ENCODE measurements around the gene UBE3C.
A peak's percentile ranks its signal among the peaks of the same experiment; 100 is the strongest.
"Not testable (repeated sequence)": the region's sequence is repeated elsewhere in the genome, so short reads cannot be mapped to it uniquely, and the experiment has no call there.

UBE3C gene

DNA sequence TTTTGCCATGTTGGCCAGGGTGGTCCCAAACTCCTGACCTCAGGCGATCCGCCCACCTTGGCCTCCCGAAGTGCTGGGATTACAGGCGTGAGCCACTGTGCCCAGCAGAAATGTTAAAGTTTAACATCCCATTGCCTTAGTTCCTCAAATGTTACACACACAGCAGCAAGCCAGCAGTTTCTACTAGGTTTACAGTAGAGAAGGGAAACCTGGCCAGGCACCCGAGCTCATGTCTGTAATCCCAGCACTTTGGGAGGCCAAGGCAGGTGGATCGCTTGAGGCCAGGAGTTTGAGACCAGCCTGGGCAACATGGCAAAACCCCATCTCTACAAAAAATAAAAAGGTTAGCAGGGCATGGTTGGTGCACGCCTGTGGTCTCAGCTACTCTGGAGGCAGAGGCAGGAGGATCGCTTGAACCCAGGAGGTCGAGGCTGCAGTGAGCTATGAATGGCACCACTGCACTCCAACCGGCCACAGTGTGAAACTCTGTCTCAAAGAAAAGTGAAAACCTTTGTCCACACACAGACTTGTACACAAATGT, 135.4 kb downstream of the UBE3C start:
- DNase-seq = not testable (repeated sequence)

DNA sequence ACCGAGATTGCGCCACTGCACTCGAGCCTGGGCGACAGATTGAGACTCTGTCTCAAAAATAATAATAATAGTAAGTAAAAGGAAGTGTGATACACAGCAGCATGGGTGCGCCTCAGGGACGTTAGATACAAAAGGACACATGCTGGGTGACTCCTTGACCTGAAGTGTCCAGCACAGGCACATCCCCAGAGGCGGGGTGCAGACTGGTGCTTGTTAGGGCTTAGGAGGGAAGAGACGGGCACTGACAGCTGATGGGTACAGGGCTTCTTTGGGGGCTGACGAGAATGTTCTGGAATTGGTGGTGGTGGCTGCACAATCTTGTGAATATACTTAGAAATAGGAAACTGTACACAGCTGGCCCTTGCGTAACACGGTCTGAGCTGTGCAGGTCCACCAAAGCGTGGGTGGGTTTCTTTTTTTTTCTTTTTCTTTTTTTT, 136.3 kb downstream of the UBE3C start:
- no peak for DNase-seq

DNA sequence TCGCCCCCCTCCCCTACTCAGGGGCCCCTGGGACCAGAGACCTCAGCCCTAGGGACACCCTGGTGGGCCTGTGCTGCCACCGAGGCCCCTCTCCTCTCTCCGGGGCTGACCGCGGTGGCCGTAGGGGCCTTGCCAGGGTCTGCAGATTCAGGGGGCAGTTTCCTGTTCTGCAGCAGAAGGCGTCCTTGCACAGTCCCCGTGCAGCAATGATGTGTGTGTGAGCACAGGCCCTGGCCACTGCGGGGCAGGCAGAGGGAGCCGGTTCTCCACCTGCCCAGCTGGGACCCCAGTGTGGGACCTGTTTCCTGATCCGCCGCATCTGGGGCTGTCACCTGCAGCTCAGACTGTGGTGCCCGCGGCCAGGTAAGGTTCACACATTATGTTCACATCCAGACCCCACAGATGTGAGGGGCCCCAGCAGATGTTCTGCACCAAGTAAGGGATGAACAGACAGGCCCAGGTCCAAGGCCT, 137.4 kb downstream of the UBE3C start:
- no peak for DNase-seq

DNA sequence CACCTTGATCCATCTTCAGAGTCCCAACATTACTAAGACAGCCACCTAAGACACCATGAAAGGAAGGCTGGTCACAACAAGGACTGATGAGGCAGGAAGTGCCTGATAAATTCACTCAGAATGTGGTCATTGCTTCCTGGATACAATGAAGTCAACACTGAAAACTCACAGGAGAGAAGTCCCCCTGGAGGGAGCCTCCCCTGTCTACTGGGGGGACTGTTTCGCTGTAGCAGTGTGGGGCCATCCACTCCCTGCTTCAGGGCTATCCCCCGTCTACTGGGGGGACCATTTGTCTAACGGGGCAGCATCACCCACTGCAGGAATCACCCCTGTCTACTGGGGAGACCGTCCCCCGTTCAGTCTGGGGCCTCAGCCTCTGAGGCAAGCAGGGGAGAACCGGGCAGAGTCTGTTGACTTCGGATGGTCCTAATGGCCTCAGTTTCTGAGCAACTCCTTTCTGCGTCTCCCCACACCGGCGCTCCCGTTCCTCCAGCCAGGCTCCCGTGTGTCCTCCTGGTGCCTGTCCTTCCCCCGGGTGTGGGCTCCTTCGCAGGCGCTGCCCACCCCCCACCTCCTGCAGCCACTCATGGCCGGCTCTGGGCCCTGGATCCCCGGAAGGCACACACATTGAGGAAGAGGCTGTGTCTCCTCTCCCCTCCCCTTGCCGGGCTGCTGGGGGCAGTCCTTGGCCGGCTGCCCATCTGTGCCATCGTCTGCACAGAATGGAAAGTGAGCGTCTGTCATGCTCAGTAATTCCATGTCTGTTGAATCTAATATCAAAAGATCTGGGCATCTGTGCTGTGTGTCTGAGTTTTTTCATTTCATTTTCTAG, 138.2 kb downstream of the UBE3C start:
- DNase-seq = peak; percentile 66

DNA sequence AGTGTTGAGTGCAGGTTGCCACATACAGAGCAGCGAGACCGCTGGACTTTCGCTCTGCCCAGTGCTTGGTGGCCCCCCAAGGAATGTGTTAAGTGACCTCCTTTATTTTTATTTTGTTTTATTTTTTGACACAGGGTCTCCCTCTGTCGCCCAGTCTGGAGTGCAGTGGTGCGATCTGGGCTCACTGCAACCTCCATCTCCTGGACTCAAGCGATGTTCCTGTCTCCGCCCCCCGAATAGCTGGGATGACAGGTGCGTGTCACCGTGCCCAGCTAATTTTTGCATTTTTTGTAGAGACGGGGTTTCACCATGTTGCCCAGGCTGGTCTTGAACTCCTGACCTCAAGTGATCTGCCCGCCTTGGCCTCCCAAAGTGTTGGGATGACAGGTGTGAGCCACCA, 138.8 kb downstream of the UBE3C start:
- DNase-seq = not testable (repeated sequence)

DNA sequence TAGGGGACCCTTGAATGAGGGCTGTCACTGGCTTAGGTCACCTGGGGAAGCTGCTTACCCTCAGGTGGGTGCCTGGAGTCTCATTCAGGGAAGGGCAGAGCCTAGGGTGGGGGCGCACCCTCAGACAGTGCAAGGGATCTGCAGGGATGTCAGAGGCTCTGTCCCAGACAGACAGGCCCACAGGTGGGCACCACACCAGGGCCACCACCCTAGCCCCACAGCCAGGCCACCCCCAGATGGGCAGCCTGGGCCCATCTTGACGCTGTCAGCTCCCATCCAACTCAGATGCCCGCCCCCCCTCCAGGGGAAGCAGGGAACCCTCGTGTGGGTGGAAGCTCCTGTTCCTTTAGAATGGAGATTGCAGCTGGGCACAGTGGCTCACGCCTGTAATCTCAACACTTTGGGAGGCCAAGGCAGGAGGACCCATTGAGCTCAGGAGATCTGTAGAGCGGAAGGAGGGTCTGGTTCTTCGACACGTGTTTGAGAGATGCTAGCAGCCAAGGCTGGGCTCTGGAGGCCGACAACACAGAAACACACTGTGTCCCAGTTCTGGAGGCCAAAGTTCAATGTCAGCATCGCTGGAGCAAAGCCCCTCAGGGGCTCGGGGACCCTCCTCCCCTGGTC, 139.6 kb downstream of the UBE3C start:
- no peak for DNase-seq

DNA sequence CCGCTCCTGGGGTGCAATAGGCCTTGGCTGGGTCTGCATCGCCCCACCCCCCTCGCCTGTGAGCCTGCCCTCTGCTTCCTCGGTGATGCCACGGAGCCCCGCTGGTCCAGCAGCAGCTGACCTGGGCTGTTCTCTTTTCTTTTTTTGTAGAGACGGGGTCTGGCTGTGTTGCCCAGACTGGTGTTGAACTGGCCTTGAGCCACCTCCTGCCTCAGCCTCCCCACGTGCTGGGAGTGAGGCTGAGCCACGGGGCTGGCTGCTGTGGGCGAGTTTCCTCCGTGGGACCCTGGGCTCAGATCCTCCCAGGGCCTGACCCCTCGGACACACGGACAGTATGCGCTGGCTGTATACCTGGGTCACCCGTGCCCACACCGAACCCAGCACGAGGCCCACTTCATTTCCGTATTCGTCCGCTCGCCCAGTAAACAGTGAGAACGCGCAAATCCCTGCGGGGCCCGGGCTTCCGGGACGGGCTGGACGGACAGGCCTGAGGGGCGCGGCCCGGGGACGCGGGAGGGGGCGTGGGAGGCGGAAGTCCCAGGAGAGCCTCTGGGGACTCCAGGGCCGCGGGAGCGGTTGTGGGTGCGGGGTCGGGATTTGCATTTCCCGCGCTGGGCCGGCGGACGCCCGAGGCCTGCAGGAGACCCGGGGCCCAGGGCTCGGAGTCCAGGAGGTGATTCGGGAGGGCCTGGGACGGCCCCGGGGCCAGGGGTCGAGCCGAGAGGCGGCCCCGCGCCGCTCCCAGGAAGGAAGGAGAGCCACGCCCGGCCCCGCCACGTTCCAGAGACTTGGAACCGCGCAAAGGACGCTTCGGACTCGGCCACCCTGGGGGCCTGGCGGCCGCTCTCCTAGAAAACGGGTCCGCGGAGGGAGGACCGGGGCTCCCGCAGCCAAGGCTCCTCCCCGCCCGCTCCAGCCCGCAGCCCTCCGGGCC, 140.3 kb downstream of the UBE3C start:
- DNase-seq = peak; percentile 53

DNA sequence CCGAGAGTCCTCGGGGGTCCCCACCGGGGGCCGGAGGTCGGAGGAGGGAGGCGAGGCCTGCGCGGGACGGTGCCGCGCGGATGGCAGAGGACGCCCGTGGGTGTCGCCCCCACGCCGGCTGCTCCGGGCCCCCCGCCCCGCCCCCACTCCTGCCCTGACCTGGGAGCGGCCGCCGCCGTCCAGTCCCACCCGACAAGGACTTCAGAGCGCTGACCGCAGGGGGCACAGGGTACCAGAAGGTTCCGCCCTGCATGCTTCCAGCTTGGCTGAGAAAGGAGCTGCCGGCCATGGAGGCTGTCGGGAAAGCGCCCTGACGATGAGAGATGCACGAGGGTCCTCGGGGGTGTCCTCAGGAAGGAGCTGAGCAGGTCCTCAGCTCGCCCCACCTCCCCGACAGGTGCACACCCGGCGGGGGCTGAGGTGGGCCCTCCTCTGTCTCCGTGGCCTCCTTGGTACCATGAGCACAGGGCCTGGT, 141.1 kb downstream of the UBE3C start:
- DNase-seq = no peak

DNA sequence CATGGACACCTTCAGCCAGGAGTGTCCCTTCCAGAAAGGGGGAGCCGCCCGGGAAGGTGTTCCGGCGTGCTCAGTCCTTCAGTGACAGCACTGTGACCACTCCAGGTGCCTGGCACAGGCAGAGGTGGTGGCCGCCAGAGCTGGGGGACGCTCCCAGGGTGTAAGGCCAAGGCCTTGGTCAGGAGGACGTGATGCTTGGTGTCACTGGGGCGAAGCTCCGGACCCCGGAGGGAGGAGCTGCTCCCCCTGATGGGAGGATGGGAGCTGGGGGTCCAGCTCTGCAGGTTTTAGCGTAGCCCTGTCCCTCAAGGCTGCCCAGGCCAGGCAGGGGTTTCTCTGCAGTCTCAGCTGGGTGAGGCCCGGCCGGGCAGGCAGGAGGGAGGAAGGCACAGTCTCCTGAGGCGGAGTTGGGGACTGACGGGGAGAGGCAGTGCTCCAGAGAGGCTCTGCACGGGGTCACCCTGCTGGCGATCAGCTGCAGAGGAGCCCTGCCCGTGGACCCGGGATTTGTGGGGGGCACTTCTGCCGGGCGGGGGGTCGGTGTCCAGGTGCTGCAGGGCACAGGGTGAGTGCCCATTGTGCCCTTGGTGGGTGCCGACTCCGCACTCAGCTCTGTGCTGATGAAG, 141.6 kb downstream of the UBE3C start:
- no peak for DNase-seq

DNA sequence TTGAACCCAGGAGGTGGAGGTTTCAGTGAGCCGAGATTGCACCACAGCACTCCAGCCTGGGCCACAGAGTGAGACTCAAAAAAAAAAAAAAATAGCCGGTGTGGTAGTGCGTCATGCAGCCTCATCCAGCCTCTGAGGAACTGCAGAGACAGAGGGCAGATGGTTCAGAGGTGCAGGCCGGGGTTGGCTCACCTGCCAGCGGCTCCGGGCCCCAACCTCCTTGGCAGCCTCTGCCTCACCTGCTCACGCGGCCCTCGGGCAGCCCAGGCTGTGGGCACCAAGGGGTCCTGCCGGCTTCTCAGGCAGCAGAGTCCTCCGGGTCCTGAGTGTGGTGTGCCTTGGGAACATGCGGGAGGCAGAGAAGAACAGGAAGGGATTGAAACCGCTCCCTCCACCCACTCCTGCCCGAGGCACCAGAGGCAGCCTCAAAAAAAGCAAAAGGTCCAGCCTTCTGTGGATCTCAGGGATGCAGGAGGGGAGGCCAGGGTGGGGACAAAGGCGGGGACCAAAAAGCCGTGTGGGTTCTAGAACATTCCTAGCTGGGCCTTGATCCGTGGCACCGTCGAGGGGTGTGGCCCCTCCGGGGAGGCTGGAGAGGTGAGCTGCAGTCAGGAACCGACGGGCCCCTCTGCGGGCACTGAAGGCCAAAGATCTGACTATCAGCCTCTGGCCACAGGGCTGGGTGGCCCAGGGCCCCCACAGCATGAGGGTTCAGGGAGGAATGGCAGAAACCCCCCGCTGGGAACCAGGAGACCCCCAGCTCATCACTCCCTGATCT, 142.7 kb downstream of the UBE3C start:
- no peak for DNase-seq

DNA sequence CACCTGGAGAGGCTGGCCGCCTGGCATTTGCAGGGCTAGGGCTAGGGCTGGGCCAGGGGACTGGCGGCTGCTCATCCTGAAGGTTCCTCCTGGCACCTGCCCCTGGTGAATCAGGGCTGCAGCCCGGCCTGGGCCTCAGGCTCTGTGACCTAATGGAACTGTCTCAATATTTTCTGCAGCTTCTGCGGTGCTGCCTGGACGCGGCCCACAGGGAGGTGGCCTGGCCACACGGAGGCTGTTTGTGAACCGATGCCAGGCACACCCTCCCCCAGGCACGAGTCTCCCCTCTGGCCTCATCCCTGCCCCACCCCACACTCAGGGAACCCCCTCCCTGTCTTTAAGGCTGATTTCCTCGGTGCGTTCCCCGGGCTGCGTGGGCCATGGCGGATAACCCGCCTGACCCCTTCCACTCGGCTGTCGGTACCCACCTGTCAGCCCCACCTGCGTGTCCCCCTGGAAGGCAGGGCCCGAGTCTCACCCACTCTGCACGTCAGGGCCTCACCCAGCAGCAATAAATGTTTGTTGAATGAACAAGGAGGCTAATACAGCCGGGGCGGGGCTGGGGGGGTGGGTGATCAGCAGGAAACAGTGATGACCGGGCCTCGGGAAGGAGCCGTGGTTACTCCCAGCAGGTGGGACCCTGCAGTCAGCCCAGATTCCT, 143.5 kb downstream of the UBE3C start:
- no peak for DNase-seq

DNA sequence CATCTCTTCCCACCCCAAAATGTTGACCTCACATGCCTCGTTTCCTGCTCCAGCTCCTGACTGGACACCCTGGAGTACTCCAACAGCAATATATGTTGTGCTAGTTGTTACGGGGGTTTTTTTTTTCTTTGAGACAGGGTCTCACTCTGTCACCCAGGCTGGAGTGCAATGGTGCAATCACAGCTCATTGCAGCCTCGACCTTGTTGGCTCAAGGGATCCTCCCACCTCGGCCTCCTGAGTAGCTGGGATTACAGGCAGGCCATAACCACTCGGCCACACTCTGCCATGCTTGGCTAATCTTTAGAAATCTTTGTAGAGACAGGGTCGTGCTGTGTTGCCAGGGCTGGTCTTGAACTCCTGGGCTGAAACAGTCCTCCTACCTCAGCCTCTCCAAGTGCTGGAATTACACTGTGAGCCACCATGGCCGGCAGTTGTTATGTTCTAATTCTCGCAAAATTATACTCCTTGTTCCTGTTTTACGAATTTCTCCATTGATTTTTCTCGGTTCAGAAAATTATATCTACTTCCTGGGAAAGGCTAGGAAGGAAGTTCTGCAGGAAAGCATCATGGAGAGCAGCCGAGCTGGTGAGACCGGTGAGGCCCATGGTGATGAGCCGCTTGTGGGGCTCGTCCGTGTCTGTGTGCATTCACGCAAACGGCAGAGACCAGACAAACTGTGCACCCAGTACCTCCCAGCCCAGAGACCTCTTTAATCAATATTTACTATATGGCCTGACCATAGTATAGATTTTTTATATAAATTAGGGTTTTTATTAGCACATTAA, 145.7 kb downstream of the UBE3C start:
- no peak for DNase-seq

DNA sequence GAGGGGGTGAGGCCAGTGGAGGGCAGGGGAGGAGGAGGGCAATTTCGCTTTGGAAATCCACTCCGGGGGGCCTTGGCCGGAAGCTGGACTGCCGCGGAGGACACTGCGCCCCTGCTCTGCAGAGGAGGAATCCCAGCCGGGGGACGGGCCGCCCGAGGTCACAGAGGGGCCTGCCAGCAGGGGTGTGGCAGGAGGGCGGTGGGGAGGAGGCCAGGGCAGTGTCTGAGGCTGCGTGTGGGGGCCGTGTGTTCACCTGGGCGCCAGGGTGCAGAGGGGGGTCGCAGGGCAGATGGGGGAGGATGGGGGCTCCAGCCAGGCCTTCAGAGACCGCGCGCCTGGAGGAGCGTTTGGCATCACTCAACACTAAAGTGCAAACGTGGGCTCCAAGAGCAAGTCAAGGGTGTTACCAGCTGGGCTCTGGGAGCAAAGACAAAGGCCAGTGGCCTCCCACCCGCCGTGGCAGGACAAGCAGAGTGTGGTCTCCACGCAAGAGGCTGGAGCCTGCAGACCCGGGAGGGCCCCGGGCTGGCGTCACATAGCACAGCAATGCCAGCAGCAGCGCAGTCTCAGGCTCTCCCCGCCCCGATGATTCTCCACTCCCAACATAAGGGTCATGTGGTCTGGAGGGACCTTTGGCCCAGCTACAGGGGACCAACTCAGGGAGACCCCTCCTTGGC, 152.8 kb downstream of the UBE3C start:
- DNase-seq = no peak

DNA sequence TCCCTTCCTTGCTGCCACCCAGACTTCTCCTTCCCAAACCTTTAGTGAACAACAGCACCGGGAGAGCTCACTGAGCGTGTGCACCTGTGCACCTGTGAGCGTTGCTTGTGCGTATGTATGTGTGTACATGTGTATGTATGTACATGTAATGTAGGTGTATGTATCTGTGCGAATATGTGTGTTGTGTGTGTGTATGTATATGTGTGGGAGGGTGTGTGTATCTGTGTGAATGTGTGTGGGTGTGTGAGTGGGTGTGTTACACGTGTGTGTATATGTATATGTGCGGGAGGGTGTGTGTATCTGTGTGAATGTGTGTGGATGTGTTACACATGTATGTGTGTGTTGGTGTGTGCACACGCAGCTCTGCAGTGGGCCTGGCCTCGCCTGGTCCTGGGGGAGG, 153.5 kb downstream of the UBE3C start:
- no peak for DNase-seq

DNA sequence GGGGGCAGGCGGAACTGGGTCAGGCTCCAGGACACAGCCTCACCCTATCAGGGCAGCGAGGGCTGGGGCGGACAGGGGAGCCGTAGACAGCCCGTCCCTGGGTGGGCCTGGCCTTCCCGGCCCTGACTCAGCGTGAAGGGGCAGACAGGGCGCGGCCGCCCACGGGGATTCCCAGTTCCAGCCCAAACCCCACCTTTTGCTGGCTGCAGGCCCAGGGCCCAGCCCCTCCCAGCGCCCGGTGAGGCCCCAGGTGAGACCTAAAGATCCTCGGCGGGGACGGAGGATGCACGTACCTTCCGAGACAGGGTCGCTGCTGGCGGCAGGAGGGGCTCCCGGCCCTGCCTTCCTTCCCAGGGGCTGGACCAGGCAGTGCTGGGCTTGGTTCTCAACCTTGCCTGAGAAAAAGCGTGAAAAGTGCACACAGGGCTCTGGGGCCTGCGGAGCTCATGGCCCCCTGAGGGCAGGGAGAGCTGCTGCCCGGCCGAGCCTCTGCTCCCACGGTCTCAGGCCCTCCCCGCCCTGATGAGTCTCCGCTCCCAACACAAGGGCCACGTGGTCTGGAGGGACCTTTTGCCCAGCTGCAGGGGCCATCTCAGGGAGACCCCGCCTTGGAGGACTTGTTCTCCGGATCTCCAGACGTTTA, 154.2 kb downstream of the UBE3C start:
- no peak for DNase-seq

DNA sequence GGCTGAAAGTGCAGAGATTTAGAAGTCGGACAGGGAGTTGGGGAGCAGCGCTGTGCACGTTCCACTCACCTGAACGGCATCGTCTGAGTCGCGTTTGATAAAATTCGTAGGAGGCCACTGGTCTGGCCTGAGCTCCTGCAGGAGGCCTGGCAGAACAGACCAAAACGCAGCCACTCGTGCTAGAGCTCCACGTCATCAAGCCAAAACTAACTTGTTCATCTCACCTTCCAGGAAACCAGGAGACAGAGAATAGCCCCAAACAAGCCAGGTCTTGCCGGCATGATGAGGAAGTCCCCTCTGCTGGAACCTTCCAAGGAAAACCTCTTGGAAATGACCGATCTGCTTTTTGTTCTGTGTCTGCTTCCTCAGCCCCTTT, 154.7 kb downstream of the UBE3C start:
- DNase-seq = no peak

DNA sequence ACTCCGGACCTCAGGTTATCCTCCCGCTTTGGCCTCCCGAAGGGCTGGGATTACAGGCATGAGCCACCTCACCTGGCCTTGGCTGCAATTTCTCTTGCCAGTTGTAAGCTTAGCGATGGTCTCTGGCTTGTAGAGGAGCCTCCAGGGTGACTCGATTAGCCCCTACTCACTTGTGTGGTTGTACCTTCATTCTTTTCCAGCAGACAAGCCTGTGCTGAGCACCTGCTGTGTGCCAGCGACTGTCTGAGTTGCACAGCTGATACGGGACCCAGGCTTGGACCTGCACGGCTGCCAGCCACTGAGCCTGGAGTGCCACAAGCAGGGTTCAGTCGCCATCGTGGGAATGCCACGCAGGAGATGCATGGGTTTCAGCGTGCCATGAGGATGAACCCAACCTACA, 156.0 kb downstream of the UBE3C start:
- DNase-seq = no peak

DNA sequence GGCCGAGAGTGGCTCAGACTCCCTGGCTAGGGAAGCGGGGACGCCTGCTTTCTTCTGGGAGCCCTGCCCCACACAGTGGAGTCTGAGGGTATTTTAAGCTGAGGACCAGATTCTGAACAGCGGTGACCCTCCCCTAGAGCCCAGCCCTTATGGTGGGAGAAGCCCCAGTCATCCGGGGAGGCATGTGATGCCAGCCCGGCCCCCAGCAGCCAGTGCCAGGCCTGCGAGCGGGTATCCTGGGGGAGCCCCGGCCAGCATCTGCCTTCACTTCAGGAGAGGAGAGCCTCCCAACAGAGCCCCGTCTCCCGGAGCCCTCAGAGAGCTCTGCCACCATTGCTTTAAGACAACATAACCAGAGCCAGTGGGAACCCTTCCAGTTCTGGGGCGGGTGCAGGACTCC, 156.6 kb downstream of the UBE3C start:
- DNase-seq = no peak

DNA sequence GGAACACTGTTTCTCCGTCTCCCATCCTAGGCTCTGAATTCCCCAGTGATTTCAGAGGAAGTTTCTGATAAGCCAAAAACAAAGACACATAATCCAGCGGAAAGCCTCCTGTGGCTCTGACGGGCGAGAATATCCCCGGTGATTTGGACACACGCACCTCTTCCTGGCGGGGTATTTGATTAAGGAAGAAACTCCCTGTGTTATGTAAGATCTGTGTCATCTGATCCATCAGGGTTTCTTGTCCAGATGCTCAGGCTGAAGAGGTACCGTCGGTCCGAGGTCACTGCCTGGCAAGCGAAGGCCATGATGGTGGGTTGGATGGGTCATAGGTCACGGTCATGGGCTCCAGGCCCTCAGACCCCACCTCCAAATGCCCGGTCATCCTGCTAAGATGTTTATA, 158.5 kb downstream of the UBE3C start:
- no peak for DNase-seq

Measured in NCI-H2029 (cell line).